ENCODE measurements around the gene PEX16. TPM values are rescaled to one million over a fixed set of nuclear protein-coding genes. Genes with fewer than 3 reads are reported as not detected.

PEX16 gene
- total and polyA plus RNA-seq, 9 of the 15 experiments (the other 6 are each of a cell fraction or from before 2014, with no cell fraction given) = 1.5 to 43.9 (median 14.6) TPM

GRCh38 chr11:45922425-45923082 is 4.9 kb upstream of the PEX16 start, which contains the start of gene LARGE2 (continued):
- TF ChIP-seq SIN3B (IDR thresholded peaks at IDR 0.05; ENCODE audit: low read depth) (peak; percentile 33; the same call in 1 of the 2 replicates), EGR1 (conservative IDR thresholded peaks at IDR 0.05) (peak; percentile 55), L3MBTL2 (IDR thresholded peaks at IDR 0.05) (peak; percentile 71; the same call in 1 of the 2 replicates), VEZF1 (CRISPR knock-in tag; IDR thresholded peaks at IDR 0.05) (peak; percentile 81), BMI1 (IDR thresholded peaks at IDR 0.05; ENCODE audit: low read length) (no peak), ZBTB7A (IDR thresholded peaks at IDR 0.05; ENCODE audit: borderline replicate concordance, control insufficient read depth, low read depth, low read length) (peak; percentile 78), POLR3G (IDR thresholded peaks at IDR 0.05; ENCODE audit: extremely low read depth, insufficient read length, insufficient replicate concordance) (no peak), ZNF431 (CRISPR knock-in tag; IDR thresholded peaks at IDR 0.05) (no peak), TFE3 (CRISPR knock-in tag; IDR thresholded peaks at IDR 0.05) (no peak), PBX2 (CRISPR knock-in tag; IDR thresholded peaks at IDR 0.05; ENCODE audit: low read depth) (no peak), PBX2 (tag; conservative IDR thresholded peaks at IDR 0.05; ENCODE audit: low read depth) (no peak), ESRRA (IDR thresholded peaks at IDR 0.05; ENCODE audit: borderline replicate concordance, low read depth) (no peak), ZNF655 (CRISPR knock-in tag; IDR thresholded peaks at IDR 0.05) (no peak), ZNF445 (CRISPR knock-in tag; IDR thresholded peaks at IDR 0.05; ENCODE audit: low read depth) (no peak), SAP30 (IDR thresholded peaks at IDR 0.05; ENCODE audit: borderline replicate concordance, insufficient read depth, low read depth, low read length, poor library complexity, severe bottlenecking) (peak; percentile 20)
- TF ChIP-seq, protein P1, sequence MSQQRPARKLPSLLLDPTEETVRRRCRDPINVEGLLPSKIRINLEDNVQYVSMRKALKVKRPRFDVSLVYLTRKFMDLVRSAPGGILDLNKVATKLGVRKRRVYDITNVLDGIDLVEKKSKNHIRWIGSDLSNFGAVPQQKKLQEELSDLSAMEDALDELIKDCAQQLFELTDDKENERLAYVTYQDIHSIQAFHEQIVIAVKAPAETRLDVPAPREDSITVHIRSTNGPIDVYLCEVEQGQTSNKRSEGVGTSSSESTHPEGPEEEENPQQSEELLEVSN (IDR thresholded peaks at IDR 0.05; ENCODE audit: borderline replicate concordance in 1 of 2, extremely low read depth in 1 of 2, insufficient read depth in 1 of 2, insufficient read length in 1 of 2, low read depth in 1 of 2, low read length in 1 of 2, poor library complexity in 1 of 2, severe bottlenecking in 1 of 2) = peak in 1 of 2 experiments; percentile 9
- TF ChIP-seq, protein P2, sequence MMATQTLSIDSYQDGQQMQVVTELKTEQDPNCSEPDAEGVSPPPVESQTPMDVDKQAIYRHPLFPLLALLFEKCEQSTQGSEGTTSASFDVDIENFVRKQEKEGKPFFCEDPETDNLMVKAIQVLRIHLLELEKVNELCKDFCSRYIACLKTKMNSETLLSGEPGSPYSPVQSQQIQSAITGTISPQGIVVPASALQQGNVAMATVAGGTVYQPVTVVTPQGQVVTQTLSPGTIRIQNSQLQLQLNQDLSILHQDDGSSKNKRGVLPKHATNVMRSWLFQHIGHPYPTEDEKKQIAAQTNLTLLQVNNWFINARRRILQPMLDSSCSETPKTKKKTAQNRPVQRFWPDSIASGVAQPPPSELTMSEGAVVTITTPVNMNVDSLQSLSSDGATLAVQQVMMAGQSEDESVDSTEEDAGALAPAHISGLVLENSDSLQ (IDR thresholded peaks at IDR 0.05) = no peak

Measured in K562 (cell line).